HG02938 (cell line): ENCODE data around the gene KRTAP5-6.
"Not testable (repeated sequence)": the region's sequence is repeated elsewhere in the genome, so short reads cannot be mapped to it uniquely, and the experiment has no call there.

Experiments used
- ATAC-seq: cut with Tn5 transposase; IDR thresholded peaks from one replicate; pipeline ENCODE4 v1.9.1; 2021; ENCODE audit warnings: mild to moderate bottlenecking, moderate library complexity; ENCODE audit not compliant: unreplicated experiment

KRTAP5-6 gene

DNA sequence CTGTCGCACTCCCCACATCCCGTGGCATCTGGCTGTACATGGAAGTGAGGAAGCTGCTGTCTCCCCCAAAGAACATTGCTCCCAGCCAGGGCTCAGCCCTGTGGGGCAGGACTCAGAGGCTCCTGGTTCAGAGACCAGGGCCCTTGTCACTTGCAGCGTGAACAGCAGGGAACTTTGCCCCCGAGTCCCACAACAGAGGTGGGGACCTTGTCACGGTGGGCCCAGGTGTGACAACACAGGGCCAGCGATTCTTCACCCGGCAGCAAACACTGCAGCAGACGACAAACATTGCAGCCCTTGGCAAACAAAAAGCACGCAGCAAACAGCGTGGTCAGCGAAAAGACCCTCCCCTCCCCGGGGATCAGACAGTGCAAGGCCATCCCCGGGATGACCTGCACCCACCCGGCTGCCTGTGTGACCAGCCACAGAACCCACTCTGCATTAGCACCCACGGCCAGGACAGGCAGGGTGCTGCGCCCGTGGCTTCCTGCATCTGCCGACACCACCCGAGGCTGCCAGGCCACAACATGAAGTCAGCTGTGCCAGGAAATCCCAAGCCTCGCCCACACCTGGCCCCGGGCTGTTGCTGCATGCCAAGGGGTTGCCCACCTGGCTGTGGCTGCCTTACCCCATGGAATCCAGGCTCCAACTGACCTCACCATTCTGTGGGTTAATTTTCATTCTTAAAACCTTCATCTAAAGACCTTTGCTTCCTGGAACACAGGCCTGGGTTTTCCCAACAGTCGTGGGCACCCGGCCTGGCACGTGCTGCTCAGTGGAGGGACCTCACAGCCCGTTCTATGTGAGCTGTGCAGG lies 35.3 kb upstream of the KRTAP5-6 start:
- ATAC-seq: not testable (repeated sequence)

DNA sequence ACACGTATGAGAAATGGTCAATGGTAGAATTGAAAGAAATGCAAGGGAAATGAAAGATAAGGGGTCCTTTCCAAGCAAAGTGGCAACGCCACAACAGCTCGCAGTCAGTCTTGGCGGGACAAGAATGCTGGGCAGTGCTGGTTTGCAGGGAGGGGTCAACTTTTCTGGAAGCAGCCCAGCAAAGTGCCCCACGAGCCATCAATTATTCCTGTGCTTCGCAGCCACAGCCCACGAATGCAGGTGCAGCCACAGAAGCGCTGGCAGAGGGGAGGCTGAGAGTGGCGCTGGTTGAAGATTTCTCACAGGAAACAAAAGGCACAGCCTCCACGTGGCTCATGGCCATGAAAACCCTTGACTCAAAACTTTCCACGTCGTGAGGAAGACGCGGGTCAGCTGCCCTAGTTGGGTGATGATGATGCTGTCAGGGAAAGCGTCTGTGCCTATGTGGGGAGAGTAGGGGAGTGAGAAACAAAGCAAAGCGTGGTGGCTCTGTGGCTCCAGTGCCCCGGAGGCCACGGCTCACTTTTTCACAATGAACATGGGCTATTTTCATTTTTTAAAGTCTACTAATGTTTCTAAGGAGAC lies 34.2 kb upstream of the KRTAP5-6 start:
- ATAC-seq: not testable (repeated sequence)

DNA sequence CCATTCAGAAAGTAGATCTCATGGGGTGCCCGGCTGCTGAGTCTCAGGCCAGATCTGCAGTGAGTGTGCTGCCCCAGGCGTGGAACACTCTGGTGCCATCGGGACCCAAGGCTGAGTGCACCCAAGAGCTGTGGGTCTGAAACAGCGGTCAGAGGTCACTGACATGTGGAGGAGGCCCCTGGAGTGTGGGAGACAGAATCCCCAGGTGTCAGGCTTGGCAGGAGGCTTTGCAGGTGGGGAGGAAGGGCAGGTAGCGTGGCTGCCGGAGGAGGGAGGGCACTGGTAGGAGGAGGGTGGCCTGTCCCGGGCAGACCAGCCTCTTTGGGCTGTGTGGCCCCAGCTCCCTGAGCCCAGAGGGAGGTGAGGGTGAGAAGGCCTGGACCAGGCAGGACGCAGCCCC lies 31.7 kb upstream of the KRTAP5-6 start:
- no peak for ATAC-seq

DNA sequence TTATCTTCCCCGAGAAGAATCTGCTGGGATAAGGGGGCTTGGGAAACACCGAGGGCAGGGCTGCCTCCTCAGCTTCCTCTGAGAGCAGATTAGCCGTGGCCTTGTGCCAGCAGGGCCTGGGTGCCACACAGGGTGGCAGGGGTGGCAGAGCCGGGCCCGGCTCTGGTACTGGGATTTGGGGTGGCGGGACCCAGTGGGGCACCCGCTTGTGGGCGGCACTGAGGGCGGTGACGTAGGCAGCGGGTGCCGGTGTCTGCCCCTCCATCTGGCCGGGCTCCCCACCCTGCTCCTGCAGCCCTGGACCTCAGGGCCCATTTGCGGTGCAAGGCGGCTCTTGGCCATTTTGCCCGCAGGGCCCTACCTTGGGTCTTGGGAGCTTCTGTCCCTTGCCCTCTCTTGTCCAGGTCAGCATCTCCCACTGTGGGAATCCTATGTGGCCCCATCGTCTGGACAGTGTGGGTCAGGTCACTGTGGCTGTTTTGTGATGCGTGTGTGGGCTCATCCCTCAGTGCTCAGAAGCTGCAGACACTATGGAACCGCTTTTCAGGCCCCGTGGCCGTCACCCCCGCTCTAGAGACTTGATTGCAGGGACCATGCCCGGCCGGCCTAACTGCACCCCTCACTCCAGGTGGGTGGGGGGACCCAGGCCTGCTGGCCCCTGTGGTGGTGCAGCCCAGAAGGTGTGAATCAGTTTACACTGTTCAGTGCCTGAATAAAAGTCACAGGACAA lies 29.7 kb upstream of the KRTAP5-6 start:
- ATAC-seq: no peak

DNA sequence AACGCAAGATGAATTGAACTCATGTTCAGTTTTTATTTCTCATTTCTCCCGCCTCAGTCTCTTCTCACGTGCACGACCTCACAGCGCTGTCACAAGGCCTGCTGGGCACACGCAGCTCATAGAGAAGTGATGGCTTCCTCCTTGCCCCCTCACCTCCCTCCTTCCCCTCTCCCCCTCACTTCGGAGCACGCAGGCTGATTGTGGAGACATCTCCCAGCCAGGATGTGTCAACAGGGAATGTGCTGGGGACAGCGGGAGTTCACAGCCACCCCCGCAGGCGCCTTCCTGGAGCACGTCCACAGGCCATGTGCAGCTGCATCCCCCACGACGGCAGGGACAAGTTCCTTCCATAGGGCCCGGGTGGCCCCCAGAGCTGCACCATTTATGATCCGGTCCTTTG lies 29.1 kb upstream of the KRTAP5-6 start:
- no peak for ATAC-seq

DNA sequence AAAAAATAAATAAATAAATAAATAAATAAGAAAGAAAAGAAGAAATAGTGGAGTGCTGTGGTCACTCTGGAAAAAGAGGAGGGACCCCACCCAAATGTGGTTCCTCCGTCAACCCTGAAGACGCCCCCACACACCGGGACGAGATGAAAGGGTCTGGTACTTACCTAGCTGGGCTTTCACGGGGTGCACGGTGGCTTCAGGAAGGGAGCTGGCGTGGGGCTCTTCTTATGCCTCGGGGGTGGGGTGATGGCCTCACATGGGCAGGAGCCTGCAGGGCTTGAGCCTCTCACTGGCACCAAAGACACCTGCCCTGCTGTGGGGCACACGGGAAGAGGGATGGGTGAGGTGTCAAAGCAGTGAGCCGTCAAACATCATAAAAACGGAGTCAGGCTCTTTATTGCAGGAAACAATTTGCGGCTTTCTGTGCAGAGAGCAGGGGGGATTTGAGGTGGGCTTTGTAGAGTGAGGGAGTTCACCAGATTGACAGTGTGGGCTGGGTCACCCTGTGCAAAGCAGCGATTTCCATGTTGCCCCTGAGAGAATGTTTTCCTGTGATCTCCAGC lies 28.0 kb upstream of the KRTAP5-6 start:
- ATAC-seq: no peak

DNA sequence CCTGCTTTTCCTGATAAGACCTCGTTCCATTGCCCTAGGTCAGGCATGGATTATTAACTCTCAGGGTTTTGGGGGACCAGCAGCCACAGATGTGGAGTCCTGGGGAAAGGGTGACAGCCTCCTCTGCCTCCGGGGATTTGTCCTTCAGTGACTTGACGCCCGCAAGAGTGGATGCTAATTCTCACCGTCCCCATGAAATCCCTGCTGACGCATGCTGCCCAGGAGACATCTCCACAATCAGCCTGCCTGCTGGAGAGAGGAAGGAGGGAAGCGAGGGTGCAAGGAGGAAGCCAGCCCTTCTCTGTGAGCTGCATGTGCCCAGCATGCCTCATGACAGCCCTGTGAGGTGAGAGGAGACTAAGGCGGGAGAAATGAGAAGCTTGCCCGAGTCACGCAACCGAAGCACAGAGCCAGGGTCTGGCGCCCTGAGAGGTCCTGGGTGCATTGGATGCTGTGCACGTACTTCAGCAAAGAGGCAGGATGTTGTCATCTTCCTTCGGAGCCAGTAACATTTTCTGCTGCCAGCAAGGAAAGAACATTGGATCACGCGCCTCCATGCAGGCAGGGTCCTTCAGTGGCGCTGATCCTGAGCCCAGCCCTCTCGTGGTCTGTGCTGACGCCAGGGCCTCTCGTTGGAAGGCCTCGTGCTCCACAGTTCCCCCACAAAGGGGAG lies 27.3 kb upstream of the KRTAP5-6 start:
- no peak for ATAC-seq

DNA sequence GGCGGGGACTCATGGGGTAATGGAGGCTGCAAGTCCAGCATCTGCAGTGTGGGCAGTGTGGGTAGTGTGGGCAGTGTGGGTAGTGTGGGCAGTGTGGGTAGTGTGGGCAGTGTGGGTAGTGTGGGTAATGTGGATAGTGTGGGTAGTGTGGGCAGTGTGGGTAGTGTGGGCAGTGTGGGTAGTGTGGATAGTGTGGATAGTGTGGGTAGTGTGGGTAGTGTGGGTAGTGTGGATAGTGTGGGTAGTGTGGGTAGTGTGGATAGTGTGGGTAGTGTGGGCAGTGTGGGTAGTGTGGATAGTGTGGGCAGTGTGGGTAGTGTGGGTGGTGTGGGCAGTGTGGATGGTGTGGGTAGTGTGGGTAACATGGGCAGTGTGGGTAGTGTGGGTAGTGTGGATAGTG lies 26.5 kb upstream of the KRTAP5-6 start:
- ATAC-seq: not testable (repeated sequence)

DNA sequence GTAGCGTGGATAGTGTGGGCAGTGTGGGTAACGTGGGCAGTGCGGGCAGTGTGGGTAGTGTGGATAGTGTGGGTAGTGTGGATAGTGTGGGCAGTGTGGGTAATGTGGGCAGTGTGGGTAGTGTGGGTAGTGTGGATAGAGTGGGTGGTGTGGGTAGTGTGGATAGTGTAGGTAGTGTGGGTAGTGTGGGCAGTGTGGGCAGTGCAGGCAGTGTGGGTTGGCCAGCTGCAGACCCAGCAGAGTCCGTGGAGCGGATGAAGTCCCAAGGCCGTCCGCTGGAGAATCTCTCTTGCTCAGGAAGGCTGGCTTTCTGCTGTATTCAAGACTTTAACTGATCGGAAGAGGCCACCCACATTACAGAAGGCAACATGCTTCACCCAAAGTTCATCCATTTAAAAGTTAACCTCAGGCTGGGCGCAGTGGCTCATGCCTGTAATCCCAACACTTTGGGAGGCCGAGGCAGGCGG lies 26.1 kb upstream of the KRTAP5-6 start:
- ATAC-seq: no peak

DNA sequence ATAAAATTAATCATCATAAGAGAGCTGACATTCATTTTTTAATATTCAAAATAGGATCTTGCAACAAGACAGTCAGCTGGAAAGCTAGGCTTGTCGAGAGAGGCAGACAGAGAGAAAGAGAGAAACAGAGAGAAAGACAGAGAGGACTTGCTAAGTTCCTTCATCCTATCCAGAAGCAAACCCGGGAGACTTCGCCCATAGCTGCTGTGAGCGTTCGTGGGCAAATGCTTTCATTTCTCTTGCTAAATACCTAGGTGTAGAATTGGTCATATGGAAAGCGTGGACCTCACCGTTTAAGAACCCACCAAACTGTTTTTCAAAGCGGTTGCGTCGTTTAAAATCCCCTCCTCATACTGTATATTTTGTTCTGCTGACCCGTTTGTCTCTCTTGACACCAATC lies 25.3 kb upstream of the KRTAP5-6 start:
- ATAC-seq: no peak

DNA sequence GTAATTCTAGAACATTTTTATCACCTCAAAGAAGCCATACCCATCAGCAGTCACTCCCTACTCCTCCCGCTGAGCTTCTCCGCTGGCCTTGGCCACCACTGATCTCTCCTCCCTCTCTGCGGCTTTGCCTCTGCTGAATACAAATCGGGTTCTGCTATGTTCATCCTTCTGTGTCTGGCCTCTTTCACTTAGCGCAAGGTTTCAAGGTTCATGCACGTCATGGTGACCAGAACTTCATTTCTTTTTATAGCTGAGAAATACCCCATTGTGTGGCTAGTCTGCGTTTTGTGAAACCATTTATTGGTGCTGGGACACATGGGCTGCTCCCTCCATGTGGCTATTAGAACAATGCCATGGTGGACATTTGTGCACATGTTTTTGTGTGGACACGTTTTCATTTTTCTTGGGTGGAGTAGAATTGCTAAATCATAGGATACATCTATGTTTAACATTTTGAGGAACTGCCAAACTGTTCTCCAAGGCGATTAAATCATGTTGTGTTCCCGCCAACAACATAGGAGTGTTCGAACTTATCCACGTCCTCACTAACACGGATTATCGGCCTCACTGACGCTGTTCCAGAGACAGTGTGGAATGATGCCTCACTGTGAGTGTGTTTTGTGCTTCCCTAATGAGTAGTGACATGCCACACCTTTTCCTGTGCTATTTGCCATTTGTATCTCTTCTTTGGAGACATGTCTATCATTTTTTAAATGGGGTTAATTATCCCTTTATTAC lies 24.2 kb upstream of the KRTAP5-6 start:
- no peak for ATAC-seq

DNA sequence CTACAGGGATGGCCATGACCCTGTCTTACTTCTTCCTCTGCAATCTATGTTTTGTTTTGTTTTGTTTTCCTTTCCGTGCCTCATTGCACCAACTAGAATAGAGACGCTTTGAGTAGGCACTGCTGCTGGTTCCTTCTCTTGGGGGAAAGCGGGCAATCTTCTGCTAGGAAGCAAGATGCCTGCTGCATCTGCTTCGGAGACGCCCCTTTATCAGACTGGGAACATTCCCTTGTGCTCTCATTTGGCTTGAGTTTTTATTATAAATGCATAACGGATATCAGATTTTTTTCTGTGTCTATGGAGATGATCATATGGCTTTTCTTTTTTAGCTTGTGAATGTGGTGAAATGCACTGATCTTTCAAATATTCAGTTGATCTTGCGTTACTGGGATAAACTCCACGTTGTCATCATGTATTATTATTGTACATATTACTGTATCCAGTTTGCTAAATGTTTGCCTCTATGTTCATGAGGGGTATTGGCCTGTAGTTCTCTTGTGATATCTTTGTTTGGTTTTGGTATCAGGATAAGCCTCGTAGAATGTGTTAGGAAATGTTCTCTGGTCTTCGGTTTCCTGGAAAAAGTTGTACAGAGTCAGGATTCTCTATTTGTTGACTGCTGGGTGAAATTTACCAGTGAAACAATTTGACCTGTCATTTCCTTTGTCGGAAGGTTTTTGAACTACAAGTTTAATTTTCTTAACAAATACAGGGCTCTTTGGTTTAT lies 23.4 kb upstream of the KRTAP5-6 start:
- no peak for ATAC-seq

DNA sequence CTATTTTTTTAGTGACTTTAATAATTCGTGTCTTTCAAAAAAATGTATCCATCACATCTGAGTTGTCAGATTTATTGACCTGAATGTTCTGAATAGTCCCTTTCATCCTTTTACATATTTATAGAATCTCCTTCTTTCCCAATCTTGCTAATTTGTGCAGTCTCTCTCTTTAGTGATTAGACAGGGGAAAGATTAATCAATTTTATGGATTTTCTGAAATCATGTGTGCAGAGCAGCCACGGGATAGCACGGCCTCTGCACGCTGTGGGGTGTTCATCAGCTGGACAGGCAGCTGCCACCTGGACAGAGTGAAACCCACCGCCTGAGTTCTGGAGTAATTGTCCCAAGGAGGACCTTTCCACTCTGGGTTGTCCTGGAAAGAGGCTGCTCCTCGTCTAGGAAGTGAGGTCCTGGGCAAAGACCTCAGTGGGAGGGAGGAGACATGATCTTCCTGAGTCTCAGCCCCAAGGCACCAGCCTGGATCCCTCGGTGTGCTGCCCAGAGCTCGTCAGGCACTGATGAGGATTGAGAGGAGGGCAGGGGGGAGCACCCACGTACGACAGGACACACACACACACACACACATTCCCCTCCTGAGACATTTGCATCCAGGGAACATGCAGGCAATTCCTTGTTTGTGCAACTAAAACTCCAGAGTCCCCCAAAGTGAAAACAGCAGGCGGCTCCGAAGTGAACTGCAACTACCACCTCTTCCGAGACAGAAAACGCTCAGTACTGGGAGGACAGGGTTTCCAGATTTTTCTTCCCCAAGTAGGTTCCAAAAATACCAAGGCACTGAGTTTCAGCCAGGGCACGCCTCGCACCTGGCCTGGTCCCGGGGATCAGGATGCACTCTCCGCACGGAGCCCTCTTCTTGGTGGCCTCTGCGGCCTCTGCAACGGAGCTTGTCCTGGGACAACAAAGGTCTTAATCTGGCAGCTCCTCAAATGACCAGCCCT lies 22.5 kb upstream of the KRTAP5-6 start:
- ATAC-seq: no peak

DNA sequence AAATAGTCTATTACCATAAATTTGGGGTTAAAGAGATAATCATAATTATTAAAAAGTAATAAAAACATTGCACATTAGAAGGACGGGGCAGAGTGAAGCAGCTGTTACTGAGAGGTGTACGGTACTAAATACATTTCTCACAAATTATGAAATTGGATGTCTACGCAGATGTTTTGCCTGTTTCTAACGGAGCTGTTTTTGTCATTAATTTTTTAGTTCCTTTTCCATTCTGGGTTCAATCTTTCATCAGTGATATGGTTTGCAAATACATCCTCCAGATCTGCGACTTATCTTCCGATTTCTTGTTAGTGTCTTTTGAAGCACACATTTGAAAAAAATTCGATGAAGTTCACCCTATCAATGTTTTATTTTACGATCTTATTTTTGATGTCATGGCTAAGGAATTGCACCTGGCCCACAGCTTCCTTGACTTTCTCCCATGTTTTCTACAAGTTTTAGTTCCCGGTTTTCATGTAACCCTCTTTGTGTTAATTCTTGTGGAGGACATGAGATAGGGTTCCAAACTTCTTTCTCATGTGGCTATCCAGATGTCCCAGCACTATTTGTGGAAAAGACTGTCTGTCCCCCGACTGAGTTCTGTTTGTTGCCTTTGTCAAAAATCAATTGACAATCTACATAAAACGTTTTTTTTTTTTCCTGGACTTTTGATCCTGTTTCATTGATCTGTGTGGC lies 21.3 kb upstream of the KRTAP5-6 start:
- no peak for ATAC-seq

DNA sequence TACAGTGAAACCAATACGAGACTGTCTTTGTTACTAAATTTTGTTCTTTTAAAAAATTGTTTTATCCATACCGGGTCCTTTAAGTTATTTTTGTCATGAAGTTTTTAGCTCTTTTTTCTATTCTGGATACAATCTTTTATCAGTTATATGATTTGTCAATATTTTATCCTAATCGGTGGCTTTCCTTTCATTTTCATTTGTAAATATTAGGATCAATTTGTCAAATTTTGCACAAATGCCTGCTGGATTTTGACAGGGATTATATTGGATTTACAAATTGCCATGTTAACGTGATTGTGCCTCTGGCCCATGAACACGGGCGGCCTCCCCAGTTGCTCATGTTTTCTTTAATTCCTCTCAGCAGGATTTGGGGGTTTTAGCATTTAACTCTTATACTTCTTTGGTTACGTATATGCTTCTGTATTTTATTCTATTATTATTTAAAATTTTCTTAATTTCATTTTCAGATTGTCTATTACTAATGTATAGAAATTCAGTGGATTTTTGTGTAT lies 20.7 kb upstream of the KRTAP5-6 start:
- no peak for ATAC-seq

DNA sequence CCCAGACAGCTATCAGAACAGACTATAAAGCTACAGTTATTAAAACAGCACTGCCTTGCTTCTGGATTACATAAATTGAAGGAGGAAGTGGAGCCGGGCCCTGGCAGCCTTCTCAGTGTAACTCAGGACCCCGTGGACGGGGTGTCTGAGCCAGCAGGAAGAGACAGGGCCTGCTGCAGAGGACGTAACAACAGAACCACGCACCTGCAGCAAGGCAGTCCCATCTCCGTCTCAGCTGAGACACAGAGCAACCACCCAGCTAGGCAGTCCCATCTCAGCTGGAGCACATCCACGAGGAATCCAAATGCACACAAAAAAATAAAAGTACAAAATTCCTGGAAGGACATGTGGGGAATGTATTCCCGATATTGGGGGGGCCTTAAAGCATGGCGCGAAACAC lies 17.1 kb upstream of the KRTAP5-6 start:
- ATAC-seq: no peak

DNA sequence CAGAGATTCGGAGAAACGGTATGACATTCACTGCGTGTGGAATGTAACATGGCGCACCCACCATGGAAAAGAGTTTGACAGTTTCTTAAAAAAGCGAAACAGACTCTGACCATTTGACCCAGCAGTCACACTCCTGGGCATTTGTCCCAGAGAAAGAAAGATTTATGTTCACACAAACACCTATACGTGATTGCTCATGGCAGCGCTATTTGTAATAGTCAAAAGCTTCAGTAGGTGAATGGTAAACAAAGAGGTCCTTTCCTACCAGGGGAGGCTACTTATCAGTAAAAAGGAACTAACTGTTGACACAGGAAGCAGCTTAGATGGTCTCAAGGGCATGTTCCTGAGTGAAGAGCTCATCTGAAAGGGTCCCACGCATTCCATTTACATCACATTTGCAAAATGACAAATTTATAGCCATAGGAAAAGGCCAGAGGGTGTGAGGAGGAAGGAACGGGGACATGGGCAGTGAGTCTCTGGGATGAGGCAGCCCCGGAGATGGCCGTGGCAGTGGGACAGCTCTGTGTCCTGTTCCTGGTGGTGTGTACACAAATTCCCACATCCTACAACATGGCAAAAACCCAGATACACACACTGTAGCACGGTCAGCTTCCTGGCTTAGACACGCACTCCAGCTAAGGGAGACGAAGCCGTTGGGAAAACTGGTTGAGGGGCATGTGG lies 14.6 kb upstream of the KRTAP5-6 start:
- ATAC-seq: no peak
